Calu3 (cell line): Measurements from ENCODE around the gene POLN. TPM values are rescaled to one million over a fixed set of nuclear protein-coding genes. Genes with fewer than 3 reads are reported as not detected.

Experiments used
- BruUV-seq: library from RNA; stranded (reverse); fragments of 400-500 nt; replicated peaks from 2 replicates; lab custom pipeline; 2021; lab: Mats Ljungman, UMichigan
- CTCF ChIA-PET: fragments of 300-600 bp; sonication (Branson Sonifier 250); formaldehyde crosslinking; loops from one replicate; lab custom pipeline; 2022; ENCODE audit warnings: antibody characterized with exemption; lab: Charles Lee
- DNase-seq: peaks from one replicate; pipeline ENCODE4 v3.0.0; 2022
- H3K27ac Mint-ChIP-seq: one replicate; pipeline ENCODE4 v1.8.0; 2022; ENCODE audit warnings: mixed read lengths; ENCODE audit not compliant: unreplicated experiment
- H3K27me3 Mint-ChIP-seq: one replicate; pipeline ENCODE4 v1.8.0; 2022; ENCODE audit warnings: mixed read lengths; ENCODE audit not compliant: unreplicated experiment
- H3K36me3 Mint-ChIP-seq: one replicate; pipeline ENCODE4 v1.8.0; 2022; ENCODE audit warnings: mild to moderate bottlenecking, moderate library complexity, mixed read lengths; ENCODE audit not compliant: insufficient read depth, unreplicated experiment
- H3K4me1 Mint-ChIP-seq: one replicate; pipeline ENCODE4 v1.8.0; 2022; ENCODE audit warnings: mild to moderate bottlenecking, low read depth, mixed read lengths; ENCODE audit not compliant: unreplicated experiment
- H3K4me3 Mint-ChIP-seq: one replicate; pipeline ENCODE4 v1.8.0; 2022; ENCODE audit warnings: mild to moderate bottlenecking, low read depth, moderate library complexity, mixed read lengths; ENCODE audit not compliant: unreplicated experiment
- H3K9me3 Mint-ChIP-seq: one replicate; pipeline ENCODE4 v1.8.0; 2022; ENCODE audit warnings: low read depth, mixed read lengths; ENCODE audit not compliant: unreplicated experiment
- intact Hi-C: fragments of 100-400 bp; cut with micrococcal nuclease; formaldehyde crosslinking; loops from one replicate; pipeline ENCODE4 v1.10.0; 2022; ENCODE audit not compliant: unreplicated experiment
- total RNA-seq: library from RNA; stranded (reverse); gene quantifications from 2 replicates; pipeline ENCODE4 v1.2.3, GENCODE V29; 2022
- TF ChIP-seq, protein P1 (sequence below): fragments of 200-600 bp; IDR thresholded peaks from one replicate; pipeline ENCODE4 v1.8.0; 2022; ENCODE audit warnings: antibody characterized with exemption; ENCODE audit not compliant: unreplicated experiment

The POLN gene
- total RNA-seq, 1 experiment from 2014 or later: 4.1 TPM

GRCh38 chr4:2251073-2251794 lies 9.3 kb upstream of the POLN start:
- H3K4me3 Mint-ChIP-seq: no peak overlapping the region
- no peak for DNase-seq
- no peaks in the 10 kb centered on the region for H3K9me3 Mint-ChIP-seq
- H3K27ac Mint-ChIP-seq: no peak overlapping the region
- no peaks in the 10 kb centered on the region for H3K4me1 Mint-ChIP-seq
- BruUV-seq: no TSS peak
- TF ChIP-seq, protein P1, sequence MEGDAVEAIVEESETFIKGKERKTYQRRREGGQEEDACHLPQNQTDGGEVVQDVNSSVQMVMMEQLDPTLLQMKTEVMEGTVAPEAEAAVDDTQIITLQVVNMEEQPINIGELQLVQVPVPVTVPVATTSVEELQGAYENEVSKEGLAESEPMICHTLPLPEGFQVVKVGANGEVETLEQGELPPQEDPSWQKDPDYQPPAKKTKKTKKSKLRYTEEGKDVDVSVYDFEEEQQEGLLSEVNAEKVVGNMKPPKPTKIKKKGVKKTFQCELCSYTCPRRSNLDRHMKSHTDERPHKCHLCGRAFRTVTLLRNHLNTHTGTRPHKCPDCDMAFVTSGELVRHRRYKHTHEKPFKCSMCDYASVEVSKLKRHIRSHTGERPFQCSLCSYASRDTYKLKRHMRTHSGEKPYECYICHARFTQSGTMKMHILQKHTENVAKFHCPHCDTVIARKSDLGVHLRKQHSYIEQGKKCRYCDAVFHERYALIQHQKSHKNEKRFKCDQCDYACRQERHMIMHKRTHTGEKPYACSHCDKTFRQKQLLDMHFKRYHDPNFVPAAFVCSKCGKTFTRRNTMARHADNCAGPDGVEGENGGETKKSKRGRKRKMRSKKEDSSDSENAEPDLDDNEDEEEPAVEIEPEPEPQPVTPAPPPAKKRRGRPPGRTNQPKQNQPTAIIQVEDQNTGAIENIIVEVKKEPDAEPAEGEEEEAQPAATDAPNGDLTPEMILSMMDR: no peak
- CTCF ChIA-PET: interaction anchor here (0.6 kb wide), 1 partner anchor 767 kb away, joined by 3 read pairs; no protein-coding TSS in a partner anchor
- no peaks in the 10 kb centered on the region for H3K27me3 Mint-ChIP-seq
- intact Hi-C loops: no loop called here
- H3K36me3 Mint-ChIP-seq: peaks cover 7% of the 10 kb centered on the region

DNA sequence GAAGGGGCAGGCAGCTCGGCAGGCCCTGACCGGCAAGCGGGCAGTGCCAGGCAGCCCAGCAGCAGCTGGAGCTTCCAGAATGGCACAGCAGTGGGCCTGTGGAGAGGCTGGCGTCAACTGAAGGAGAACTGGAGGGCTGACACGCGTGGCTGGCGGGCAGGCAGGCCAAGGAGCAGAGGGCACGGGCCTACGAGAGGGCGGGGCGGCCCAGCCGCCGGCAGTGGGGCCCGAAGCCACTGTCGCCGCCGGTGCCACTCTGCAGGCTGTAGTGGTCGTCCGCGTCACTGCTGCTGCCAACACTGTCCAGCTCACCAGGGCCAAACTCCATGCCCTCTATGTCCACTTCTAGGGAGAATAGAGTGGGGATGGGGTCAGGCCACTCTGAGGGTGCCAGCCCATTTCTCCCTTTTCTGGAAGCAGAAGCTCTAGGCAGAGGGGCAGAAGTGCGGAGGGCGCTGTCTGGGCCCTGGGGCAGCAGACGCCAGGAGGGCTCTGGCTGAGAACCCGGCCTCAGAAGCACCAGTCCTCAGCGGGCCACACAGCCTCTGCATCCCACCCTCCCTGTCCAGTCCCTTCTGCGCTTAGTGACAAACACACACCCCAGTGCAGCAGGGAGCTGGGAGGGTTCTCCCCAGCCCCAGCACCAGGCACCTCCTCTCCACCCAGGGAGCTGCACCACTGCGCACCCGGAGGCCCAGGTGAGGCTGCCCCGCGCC lies 8.6 kb upstream of the POLN start:
- no peaks in the 10 kb centered on the region for H3K4me1 Mint-ChIP-seq
- no peak overlapping the region for H3K4me3 Mint-ChIP-seq
- no peak overlapping the region for H3K27ac Mint-ChIP-seq
- CTCF ChIA-PET: interaction anchor here (0.6 kb wide), 1 partner anchor 768 kb away, joined by 3 read pairs; no protein-coding TSS in a partner anchor
- no peaks in the 10 kb centered on the region for H3K27me3 Mint-ChIP-seq
- H3K36me3 Mint-ChIP-seq: peaks cover 7% of the 10 kb centered on the region
- intact Hi-C loops: no loop called here
- no TSS peak for BruUV-seq
- TF ChIP-seq, protein P1: no peak
- no peak for DNase-seq
- H3K9me3 Mint-ChIP-seq: no peaks in the 10 kb centered on the region

DNA sequence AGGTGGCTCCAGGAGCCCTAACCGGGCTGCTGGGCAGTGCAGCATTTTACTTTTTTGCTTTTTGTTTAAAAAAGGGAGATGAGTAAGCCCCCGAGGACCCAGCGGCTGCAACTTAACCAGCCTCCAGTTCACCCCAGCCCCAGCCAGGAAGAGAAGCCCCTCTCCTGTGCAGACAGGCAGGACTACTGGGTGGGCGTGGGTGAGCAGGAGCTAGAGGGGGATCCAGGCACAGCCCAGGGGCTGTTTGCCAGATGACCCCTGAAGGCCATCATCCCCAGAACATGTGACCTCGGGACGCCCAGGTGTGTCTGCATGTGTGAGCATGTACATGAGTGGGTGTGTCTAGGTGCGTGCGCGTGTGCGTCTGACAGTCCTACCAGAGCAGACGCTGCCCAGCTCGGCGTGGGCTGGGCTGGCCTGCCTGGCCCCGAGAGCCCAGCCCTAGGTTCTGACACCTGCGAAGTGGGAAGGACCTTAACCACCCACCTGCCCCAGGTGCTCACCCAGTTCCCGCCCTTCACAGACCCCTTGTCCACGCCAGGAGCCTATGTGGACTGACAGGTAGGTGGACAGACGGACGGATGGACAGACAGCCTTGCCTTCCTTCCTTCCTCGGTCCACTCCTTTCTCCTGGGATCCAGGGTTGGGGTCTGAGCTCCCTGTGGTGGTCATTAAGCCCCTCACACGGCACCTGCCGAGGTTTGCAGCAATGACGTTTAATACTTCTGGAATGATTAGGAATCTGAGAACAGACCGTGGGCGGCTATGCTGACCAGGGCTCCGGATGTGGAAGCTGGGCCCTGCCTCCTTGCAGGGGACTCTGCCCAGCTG lies 7.8 kb upstream of the POLN start:
- CTCF ChIA-PET: no interaction called here
- TF ChIP-seq, protein P1: no peak
- no peak overlapping the region for H3K4me3 Mint-ChIP-seq

GRCh38 chr4:2248821-2249261 lies 6.9 kb upstream of the POLN start:
- Mint-ChIP-seq H3K9me3 (no peaks in the 10 kb centered on the region), H3K36me3 (peaks cover 7% of the 10 kb centered on the region), H3K4me1 (peaks cover 4% of the 10 kb centered on the region), H3K27ac (no peak overlapping the region), H3K27me3 (peaks cover 6% of the 10 kb centered on the region), H3K4me3 (no peak overlapping the region)
- intact Hi-C loops: no loop called here
- CTCF ChIA-PET: no interaction called here
- DNase-seq: no peak
- no TSS peak for BruUV-seq
- TF ChIP-seq, protein P1: no peak

More for the DNA sequence above, 7.8 kb upstream of the POLN start:
- no peak for DNase-seq
- H3K27me3 Mint-ChIP-seq: no peaks in the 10 kb centered on the region
- H3K4me1 Mint-ChIP-seq: no peaks in the 10 kb centered on the region
- peaks cover 7% of the 10 kb centered on the region for H3K36me3 Mint-ChIP-seq
- intact Hi-C loops: no loop called here
- H3K9me3 Mint-ChIP-seq: no peaks in the 10 kb centered on the region
- no TSS peak for BruUV-seq
- H3K27ac Mint-ChIP-seq: no peak overlapping the region
